Glutamatergic neuron (in vitro differentiated cells): ENCODE results near the gene PKD1L1. TPM values are rescaled to one million over a fixed set of nuclear protein-coding genes. Genes with fewer than 3 reads are reported as not detected.

Source experiments
- DNase-seq: peaks from one replicate; pipeline ENCODE4 v3.0.0; 2022
- H3K27ac Mint-ChIP-seq: one replicate; pipeline ENCODE4 v1.8.0; 2020; ENCODE audit warnings: mild to moderate bottlenecking, mixed read lengths, inconsistent platforms; ENCODE audit not compliant: unreplicated experiment
- H3K27me3 Mint-ChIP-seq: one replicate; pipeline ENCODE4 v1.8.0; 2020; ENCODE audit warnings: mild to moderate bottlenecking, moderate library complexity, mixed read lengths, inconsistent platforms; ENCODE audit not compliant: unreplicated experiment
- H3K36me3 Mint-ChIP-seq: one replicate; pipeline ENCODE4 v1.8.0; 2020; ENCODE audit warnings: mild to moderate bottlenecking, mixed read lengths, inconsistent platforms; ENCODE audit not compliant: unreplicated experiment
- H3K4me1 Mint-ChIP-seq: one replicate; pipeline ENCODE4 v1.8.0; 2020; ENCODE audit warnings: mild to moderate bottlenecking, low read depth, mixed read lengths, inconsistent platforms; ENCODE audit not compliant: unreplicated experiment
- H3K4me3 Mint-ChIP-seq: one replicate; pipeline ENCODE4 v1.8.0; 2020; ENCODE audit warnings: mild to moderate bottlenecking, mixed read lengths, inconsistent platforms; ENCODE audit not compliant: unreplicated experiment
- H3K9me3 Mint-ChIP-seq: one replicate; pipeline ENCODE4 v1.8.0; 2020; ENCODE audit warnings: mild to moderate bottlenecking, moderate library complexity, mixed read lengths, inconsistent platforms; ENCODE audit not compliant: unreplicated experiment
- total RNA-seq: library from RNA; stranded (reverse); fragmentation: NEBNext Ultra II Directional; extraction: Animal tissue kit (Norgen Biotek cat#: 25700); gene quantifications from one replicate; pipeline ENCODE4 v1.2.1, GENCODE V29; 2021; ENCODE audit not compliant: unreplicated experiment
- TF ChIP-seq, protein P1 (sequence below): fragments of 200-600 bp; sonication (generic); IDR thresholded peaks from one replicate; pipeline ENCODE4 v1.5.0; 2021; ENCODE audit not compliant: partially characterized antibody, unreplicated experiment

PKD1L1 gene
- total RNA-seq, 1 donor from 2014 or later: 0.17 TPM

DNA sequence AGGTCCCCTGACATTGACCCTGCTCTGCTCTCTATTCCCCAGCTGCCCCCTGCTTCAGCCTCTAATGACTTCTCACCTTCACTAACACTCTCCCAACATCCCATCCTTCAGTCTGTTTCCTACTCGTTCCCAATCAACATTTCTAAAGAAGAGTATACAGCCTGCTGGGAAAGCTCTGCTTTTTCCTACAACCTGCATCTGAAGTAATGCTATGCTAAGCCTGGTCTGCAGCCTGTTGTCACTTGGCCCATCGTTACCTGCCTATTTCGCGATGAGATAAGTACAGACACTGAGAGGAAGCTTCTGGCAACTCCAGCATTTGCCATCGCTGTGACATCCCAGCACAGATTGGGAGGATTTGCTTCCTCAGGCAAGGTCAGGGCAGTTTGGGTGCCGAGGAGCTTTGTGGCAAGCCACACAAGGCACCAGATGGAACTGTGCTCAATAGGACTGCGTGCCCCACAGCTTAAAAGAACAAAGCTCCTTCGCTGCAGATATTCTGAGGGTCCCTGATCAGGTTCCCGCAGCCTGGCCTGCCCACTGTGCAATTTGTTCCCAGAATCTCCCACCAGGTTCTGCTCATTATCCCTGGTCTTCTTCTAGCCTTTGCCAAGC, 51.4 kb downstream of the PKD1L1 start:
- TF ChIP-seq, protein P1, sequence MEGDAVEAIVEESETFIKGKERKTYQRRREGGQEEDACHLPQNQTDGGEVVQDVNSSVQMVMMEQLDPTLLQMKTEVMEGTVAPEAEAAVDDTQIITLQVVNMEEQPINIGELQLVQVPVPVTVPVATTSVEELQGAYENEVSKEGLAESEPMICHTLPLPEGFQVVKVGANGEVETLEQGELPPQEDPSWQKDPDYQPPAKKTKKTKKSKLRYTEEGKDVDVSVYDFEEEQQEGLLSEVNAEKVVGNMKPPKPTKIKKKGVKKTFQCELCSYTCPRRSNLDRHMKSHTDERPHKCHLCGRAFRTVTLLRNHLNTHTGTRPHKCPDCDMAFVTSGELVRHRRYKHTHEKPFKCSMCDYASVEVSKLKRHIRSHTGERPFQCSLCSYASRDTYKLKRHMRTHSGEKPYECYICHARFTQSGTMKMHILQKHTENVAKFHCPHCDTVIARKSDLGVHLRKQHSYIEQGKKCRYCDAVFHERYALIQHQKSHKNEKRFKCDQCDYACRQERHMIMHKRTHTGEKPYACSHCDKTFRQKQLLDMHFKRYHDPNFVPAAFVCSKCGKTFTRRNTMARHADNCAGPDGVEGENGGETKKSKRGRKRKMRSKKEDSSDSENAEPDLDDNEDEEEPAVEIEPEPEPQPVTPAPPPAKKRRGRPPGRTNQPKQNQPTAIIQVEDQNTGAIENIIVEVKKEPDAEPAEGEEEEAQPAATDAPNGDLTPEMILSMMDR: no peak
- Mint-ChIP-seq H3K9me3 (peaks cover 3% of the 10 kb centered on the region), H3K27me3 (peaks cover 5% of the 10 kb centered on the region), H3K4me3 (no peak overlapping the region), H3K4me1 (peaks cover 7% of the 10 kb centered on the region), H3K36me3 (no peaks in the 10 kb centered on the region), H3K27ac (no peak overlapping the region)
- no peak for DNase-seq

DNA sequence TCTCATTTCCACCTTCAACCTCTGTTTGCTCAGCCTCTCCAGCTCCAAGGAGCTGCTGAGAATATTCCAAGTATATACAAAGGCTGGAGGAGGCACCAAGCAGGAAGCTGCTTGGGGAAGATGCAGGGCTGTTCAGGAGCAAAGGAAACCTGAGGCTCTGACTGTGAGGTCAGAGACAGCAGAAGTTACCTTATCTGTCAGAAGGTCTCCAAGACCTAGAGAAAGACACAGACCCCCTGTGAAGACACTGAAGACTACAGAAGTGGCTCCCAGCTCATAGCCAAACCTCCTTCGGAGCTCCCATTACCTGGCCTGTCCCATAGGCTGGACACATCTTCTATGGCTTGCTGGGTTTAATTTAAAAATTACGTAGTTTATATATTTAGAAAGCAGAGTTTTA, 53.2 kb downstream of the PKD1L1 start:
- no peaks in the 10 kb centered on the region for H3K36me3 Mint-ChIP-seq
- TF ChIP-seq, protein P1: no peak
- H3K4me3 Mint-ChIP-seq: no peak overlapping the region
- H3K4me1 Mint-ChIP-seq: peaks cover 7% of the 10 kb centered on the region
- DNase-seq: no peak
- H3K27ac Mint-ChIP-seq: no peak overlapping the region
- H3K27me3 Mint-ChIP-seq: peaks cover 5% of the 10 kb centered on the region
- H3K9me3 Mint-ChIP-seq: peaks cover 3% of the 10 kb centered on the region

DNA sequence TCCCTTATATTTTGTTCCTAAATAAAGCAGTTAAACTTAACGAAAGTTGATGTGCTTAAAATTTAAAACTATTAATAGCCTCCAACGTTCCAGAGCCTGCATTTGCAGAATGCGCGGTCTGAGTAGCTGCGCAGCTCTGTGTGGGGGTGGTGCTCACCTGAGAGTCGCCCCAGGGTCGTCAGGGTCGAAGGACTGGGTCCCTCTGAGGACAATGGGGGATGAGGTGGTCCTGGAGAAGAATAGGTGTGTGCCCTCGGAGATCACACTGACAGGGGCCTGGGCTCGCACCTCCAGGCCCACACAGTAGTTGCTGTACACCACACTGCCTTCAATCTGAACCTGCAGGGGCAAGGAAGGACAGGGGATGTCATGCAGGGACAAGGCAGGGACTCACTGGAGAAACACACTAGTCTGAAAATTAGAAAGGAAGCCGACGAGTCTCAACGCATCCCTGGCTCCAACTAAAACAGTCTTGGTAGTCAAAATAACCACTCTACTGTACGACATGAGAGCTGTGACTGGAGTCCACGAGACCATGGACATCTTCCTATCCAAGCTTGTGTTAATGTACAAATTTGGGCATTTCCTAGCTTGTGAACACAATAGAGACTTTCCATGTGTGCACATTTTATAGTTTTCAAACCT, 54.4 kb downstream of the PKD1L1 start:
- peaks cover 7% of the 10 kb centered on the region for H3K4me1 Mint-ChIP-seq
- TF ChIP-seq, protein P1: no peak
- H3K4me3 Mint-ChIP-seq: no peak overlapping the region
- H3K9me3 Mint-ChIP-seq: peaks cover 3% of the 10 kb centered on the region
- no peaks in the 10 kb centered on the region for H3K36me3 Mint-ChIP-seq
- H3K27ac Mint-ChIP-seq: no peak overlapping the region
- no peak for DNase-seq
- peaks cover 5% of the 10 kb centered on the region for H3K27me3 Mint-ChIP-seq

DNA sequence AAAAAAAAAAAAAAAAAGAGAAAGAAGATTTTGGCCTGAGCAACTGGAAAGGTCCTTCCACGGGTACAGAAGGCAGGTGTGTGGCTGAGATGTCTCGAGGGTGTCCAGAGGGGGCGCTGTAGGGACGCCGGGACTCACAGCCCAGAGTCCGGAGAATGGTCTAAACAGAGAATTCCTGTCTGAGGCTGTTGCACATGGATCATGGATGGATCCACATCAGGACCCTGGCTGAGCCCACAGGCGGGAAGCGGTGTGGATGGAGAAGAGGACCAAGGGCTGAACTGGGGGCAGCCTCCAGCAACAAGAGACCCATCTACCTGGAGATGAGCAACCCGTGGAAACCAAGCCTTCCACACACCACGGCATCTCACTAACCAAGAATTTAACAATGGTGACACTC, 55.0 kb downstream of the PKD1L1 start:
- no peaks in the 10 kb centered on the region for H3K36me3 Mint-ChIP-seq
- H3K4me1 Mint-ChIP-seq: peaks cover 7% of the 10 kb centered on the region
- H3K27me3 Mint-ChIP-seq: peaks cover 8% of the 10 kb centered on the region
- H3K27ac Mint-ChIP-seq: no peak overlapping the region
- H3K4me3 Mint-ChIP-seq: no peak overlapping the region
- H3K9me3 Mint-ChIP-seq: peaks cover 3% of the 10 kb centered on the region
- no peak for DNase-seq
- TF ChIP-seq, protein P1: peak; percentile 38

DNA sequence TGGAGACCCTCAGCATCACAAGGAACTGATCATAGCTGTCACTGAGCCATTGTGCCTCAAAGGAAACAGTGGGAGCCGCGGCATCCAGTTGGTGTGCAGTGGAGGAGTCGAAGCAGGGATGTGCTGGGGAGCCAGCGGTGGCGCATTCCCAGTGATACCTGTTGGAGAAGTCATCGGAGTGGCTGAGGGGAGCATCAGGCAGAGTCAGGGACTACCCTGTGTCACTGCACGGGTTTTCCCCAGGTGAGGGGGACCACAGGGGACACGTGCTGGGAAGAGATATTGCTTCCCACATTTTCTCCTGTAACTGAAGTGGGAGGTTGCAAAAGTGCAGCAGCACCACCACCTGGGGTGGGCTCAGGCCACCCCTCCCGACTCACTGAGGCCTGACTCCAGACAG, 57.7 kb downstream of the PKD1L1 start:
- H3K36me3 Mint-ChIP-seq: no peaks in the 10 kb centered on the region
- peaks cover 3% of the 10 kb centered on the region for H3K9me3 Mint-ChIP-seq
- TF ChIP-seq, protein P1: no peak
- no peaks in the 10 kb centered on the region for H3K4me1 Mint-ChIP-seq
- DNase-seq: no peak
- H3K27ac Mint-ChIP-seq: no peak overlapping the region
- no peak overlapping the region for H3K4me3 Mint-ChIP-seq
- H3K27me3 Mint-ChIP-seq: peaks cover 6% of the 10 kb centered on the region
